Measurements from ENCODE around the gene NOS1AP.
A peak's percentile ranks its signal among the peaks of the same experiment; 100 is the strongest.

Gene NOS1AP

DNA sequence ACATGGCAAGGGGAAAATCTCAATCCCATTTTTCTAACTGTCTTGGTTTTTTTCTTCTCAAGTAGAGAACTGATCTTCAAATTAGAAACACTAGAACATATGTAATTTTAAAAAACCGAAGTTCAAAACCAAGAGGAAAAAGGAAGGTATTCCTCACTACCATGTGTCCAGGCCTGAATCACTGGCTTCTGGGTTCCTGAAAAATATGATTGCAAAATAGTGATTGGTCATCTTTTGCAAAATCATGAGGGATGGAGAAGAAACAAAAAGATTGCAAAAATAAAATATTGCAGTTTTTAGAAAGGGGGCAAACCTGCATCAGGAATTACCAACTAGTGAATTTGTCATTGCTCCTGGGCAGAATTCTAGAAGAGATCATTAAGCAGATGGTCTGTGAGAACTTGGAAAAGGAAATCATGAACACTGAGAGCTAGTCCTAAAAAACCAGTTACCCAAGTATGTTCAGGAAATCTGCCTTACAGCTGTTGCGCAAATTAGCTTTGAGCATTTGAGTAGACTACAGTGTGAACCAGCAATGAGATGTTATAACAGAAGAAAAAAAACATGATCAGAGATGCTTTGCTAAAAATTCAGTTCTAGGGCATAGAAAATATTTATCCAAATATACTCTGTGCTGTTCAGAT is 257.8 kb downstream of the NOS1AP start:
- Histone ChIP-seq H3K36me3 (no peaks in the 10 kb centered on the region), H3K4me3 (ENCODE audit: low read depth in 1 of 2, low read length in 1 of 2) (peak overlapping the region; percentile 12 to 19), H3K9me3 (no peaks in the 10 kb centered on the region), H3K27ac (peak overlapping the region; percentile 78), H3K4me1 (ENCODE audit: control insufficient read depth in 1 of 2, insufficient read depth in 1 of 2, low read depth in 1 of 2, low read length in 1 of 2) (peaks cover 33 to 35% of the 10 kb centered on the region in 2 experiments), H3K27me3 (no peaks in the 10 kb centered on the region)
- TF ChIP-seq, protein P1, sequence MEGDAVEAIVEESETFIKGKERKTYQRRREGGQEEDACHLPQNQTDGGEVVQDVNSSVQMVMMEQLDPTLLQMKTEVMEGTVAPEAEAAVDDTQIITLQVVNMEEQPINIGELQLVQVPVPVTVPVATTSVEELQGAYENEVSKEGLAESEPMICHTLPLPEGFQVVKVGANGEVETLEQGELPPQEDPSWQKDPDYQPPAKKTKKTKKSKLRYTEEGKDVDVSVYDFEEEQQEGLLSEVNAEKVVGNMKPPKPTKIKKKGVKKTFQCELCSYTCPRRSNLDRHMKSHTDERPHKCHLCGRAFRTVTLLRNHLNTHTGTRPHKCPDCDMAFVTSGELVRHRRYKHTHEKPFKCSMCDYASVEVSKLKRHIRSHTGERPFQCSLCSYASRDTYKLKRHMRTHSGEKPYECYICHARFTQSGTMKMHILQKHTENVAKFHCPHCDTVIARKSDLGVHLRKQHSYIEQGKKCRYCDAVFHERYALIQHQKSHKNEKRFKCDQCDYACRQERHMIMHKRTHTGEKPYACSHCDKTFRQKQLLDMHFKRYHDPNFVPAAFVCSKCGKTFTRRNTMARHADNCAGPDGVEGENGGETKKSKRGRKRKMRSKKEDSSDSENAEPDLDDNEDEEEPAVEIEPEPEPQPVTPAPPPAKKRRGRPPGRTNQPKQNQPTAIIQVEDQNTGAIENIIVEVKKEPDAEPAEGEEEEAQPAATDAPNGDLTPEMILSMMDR (IDR thresholded peaks at IDR 0.05): no peak

DNA sequence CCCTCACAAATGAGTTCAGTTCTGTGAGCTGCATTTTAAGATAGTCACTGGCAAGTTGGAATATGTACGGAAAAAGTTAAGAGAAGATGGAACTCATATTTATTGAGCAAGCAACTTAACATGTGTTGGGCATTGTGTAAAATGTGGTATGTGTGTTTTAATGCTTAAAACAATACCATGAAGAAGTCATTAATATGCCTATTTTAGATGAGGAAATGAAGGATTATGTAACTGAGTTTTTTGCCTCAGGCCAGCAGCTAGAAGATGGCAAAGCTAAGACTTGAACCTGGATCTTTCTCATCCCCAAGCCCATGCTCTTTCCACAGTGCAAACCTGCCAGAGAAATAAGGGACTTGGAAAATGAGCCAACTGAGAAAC is 258.3 kb downstream of the NOS1AP start:
- H3K4me3 ChIP-seq (ENCODE audit: low read depth in 1 of 2, low read length in 1 of 2): peak overlapping the region; percentile 12 to 19
- H3K9me3 ChIP-seq: no peaks in the 10 kb centered on the region
- H3K36me3 ChIP-seq: no peaks in the 10 kb centered on the region
- TF ChIP-seq, protein P1 (IDR thresholded peaks at IDR 0.05): no peak
- peaks cover 33 to 35% of the 10 kb centered on the region in 2 experiments for H3K4me1 ChIP-seq (ENCODE audit: control insufficient read depth in 1 of 2, insufficient read depth in 1 of 2, low read depth in 1 of 2, low read length in 1 of 2)
- H3K27ac ChIP-seq: peak overlapping the region; percentile 78
- no peaks in the 10 kb centered on the region for H3K27me3 ChIP-seq

DNA sequence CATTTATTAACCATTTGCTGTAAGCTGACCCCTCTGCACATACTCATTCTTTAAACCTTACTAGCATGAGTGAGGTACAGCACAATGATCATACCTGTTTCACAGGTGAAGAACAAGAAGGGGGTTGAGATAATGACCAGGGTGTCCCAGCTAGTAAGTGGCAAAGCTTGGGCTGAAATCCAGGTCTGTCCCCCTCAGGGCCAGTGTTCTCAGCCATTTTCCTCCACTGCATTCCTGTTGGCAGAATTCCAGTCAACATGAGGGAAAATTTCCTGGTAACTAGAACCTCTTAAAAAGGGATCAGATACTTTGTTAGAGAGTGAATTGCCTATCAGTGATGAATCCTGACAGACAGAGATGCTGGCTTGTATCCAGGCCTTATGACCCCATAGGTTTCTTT is 259.0 kb downstream of the NOS1AP start:
- Histone ChIP-seq H3K4me3 (ENCODE audit: low read depth in 1 of 2, low read length in 1 of 2) (peak overlapping the region in 1 of 2 experiments; percentile 12), H3K9me3 (no peaks in the 10 kb centered on the region), H3K27ac (peak overlapping the region; percentile 78), H3K36me3 (no peaks in the 10 kb centered on the region), H3K27me3 (no peaks in the 10 kb centered on the region), H3K4me1 (ENCODE audit: control insufficient read depth in 1 of 2, insufficient read depth in 1 of 2, low read depth in 1 of 2, low read length in 1 of 2) (peaks cover 33 to 35% of the 10 kb centered on the region in 2 experiments)
- TF ChIP-seq, protein P1 (IDR thresholded peaks at IDR 0.05): no peak

DNA sequence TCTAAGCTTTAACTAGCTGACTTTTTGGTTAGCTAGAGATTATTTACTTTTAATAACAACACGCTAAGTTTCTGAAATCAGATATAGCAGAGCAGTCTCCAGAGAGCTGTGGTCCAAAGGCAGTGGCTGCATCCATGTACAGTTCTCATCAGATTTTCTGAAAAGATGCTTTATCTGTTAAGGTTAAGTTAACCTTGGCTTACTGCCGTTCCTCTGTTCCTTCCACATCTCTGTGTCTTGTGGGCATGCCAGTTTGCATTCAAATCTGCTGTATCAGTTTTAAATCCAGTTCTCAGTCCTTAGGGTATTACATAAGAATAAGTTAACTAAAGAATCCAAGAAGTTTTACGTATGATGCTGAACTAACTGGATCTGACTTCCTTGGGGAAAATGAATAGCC is 260.3 kb downstream of the NOS1AP start:
- peaks cover 33 to 37% of the 10 kb centered on the region in 2 experiments for H3K4me1 ChIP-seq (ENCODE audit: control insufficient read depth in 1 of 2, insufficient read depth in 1 of 2, low read depth in 1 of 2, low read length in 1 of 2)
- no peaks in the 10 kb centered on the region for H3K9me3 ChIP-seq
- no peak overlapping the region for H3K4me3 ChIP-seq (ENCODE audit: low read depth in 1 of 2, low read length in 1 of 2)
- H3K36me3 ChIP-seq: no peaks in the 10 kb centered on the region
- H3K27me3 ChIP-seq: no peaks in the 10 kb centered on the region
- TF ChIP-seq, protein P1 (IDR thresholded peaks at IDR 0.05): no peak
- H3K27ac ChIP-seq: no peak overlapping the region

DNA sequence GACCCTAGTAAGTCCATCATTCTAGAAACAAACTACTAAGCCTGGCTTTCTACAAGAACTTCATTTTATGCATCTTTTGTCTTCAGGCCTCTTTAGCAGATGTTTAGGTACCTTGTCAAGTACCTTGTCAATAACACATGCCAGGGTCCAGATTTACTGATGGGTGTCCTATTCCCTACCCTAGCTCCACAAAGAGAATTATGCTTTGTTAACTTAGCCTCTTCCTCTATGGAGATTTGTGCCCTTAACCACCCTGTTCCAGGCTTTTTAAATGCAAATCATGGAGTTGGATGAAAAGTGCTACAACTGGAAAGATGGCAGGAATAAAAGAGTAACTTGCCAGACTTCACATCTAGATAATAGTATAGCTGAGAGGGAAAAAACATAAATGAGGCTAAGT is 264.5 kb downstream of the NOS1AP start:
- TF ChIP-seq, protein P1 (IDR thresholded peaks at IDR 0.05): no peak
- H3K27me3 ChIP-seq: no peaks in the 10 kb centered on the region
- H3K36me3 ChIP-seq: no peaks in the 10 kb centered on the region
- H3K27ac ChIP-seq: no peak overlapping the region
- no peaks in the 10 kb centered on the region for H3K9me3 ChIP-seq
- no peak overlapping the region for H3K4me3 ChIP-seq (ENCODE audit: low read depth in 1 of 2, low read length in 1 of 2)
- H3K4me1 ChIP-seq (ENCODE audit: control insufficient read depth in 1 of 2, insufficient read depth in 1 of 2, low read depth in 1 of 2, low read length in 1 of 2): peaks cover 11 to 37% of the 10 kb centered on the region in 2 experiments
